Umbilical cord (tissue), 2 donors: Measurements from ENCODE around the gene ZNF329. TPM values are rescaled to one million over a fixed set of nuclear protein-coding genes. Genes with fewer than 3 reads are reported as not detected.
A peak's percentile ranks its signal among the peaks of the same experiment; 100 is the strongest.
"Not testable (repeated sequence)": the region's sequence is repeated elsewhere in the genome, so short reads cannot be mapped to it uniquely, and the experiment has no call there.

ENCODE experiments used
- DNase-seq: peaks from one replicate; pipeline ENCODE4 v3.0.0-alpha.2; 2015; ENCODE audit warnings: low spot score
- total RNA-seq: library from RNA; depleted of rRNA; stranded (reverse); fragments of >200 nt; gene quantifications from one replicate; pipeline ENCODE4 v1.2.3, GENCODE V29; 2014; ENCODE audit warnings: low replicate concordance; ENCODE audit not compliant: insufficient read depth

The ZNF329 gene
- 11.8 TPM for total RNA-seq

DNA sequence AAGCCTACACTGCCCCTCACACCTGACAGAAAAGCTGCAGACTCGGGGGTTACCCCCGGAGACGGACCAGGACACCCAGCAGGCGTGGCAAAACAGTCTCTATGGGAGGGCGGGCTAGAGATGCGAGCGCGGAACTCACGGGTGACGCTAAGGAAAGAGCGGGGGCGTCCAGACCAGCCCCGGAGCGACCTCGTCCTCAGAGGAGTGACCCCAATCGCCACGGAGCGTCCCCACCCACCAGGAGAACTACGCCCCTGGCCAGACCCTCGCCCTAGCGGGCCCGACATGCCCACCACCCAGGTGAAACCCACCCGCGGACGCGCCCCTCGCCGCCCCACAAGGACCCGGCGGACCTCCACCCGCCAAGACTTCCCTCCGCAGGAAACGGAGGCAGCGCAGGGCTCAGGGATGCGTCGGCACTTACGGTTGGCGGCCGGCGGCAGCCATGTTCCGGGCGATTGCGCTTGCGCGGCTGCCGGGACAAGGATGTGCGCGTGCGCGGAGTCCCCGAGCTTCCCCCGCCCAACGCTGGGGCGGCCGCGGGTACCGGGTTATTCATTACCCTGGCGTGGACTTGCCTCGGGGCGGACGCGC is at the start of gene ZNF329:
Gene ZNF329 (minus strand): TSS at position 462 of the 594 bp plus-strand sequence. CDS start 21,286 bp downstream, outside the sequence.
- DNase-seq: peak; percentile 89

DNA sequence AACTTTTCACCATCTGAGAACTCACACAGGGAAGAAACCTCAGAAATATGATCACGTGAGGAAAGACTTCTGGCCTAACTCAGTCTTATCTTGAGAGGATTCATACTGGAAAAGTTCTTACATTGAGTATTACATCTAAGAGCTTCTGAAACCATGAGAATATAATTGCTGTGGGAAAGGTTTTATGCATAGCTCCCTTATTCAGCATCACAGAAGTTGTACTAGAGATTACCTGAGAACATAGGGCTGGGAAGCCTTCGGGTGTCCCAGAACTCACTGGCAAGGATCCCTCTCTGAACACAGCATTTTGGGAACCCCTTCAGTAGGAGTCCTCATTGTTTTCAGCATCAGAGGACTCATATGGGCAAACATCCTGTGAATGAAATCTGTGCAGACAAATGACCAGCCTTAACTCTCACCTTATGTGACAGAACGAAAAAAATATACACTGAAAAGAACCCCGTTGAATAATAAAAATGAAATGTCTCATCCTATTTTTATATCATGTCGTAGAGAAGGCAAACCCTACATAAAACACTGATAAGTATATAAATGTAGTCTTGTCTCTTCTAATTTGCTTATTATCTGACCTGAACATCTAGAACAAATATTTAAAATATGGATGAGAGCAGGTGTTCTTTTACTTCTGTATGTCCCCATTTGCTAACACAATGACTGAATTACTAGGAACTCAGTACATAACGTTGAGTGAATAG is 46.5 kb upstream of the ZNF329 start:
- DNase-seq: no peak

DNA sequence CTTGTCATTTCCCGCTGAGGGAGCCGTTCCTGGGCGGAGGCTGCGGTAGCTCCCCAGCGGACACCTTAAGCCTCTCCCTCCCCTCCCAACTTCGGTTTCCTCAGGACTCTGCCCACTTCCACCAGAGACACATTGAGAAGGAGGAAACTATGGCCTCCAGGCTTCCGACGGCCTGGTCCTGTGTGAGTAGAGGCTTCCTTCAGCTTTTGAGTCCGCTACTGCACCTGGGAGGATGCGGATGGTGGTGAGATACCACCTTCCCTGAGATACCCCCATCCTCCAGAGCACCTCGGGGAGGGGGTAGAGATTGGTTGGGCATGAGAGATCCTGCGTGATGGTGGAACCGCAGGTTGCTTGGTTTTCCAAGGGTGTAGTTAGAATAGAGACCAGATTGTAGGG is 33.2 kb upstream of the ZNF329 start:
- no peak for DNase-seq

DNA sequence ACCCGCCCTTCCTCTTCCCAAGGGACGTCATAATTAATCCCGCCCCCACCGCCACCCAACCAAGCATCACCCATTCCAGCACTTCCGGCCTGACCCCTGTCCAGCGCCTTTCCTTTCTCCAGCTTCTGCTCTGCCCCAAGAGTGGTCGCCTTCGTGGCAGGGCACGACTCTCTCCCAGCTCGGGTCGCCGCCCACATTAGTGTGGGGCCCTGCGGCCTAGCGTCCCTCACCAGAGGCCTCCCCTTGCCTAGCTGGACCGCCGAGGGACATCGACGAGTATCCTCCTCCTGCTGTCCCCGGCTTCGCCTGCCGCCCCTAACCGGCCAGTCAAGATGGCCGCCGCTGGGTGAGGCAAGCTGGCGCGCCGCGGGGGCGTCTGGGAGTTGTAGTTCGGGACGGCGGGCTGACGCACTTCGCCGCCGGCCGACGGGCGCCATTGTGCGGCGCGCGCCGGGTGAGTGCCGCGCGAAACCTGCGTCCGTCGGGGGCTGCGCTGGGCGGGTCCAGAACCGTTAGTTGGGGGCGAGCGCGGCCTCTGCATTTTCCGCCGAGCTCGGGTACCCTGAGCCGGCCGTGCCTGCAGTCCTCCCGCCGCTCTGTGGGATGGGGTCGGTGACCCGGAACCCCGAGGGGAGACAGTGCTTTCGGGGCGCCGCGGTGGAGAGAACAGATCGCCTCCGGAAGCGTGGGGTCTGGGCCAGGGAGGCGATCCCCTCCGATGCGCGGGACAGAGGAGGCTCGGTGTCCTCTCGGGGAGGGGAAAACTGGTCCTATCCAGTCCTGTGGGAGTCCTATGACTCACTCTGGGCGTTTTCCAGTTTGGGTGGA is 32.6 kb upstream of the ZNF329 start, which contains the start of gene ZNF274:
Gene ZNF274 (plus strand): TSS at position 73 of the 828 bp plus-strand sequence. CDS start 905 bp downstream, outside the sequence.
- peak; percentile 89 for DNase-seq

DNA sequence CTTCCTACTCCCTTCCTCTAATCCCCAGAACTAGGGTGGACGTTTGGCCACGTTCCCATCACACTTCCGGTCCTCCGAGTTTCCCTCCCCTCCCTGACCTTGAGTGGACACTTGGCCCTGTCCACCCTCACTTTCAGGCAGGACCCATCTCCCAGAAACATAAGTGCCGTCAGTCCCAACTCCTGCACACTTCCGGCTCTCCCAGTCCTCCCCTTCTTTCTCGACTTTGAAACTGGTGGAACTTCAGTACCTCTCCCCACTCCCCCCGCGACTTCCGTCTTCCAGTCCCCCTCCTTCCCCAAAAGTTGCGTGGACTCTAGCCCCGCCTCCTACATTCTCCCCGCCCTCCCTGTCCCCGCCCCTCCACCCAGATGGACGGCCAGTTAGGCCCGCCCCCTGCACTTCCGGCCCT is 32.0 kb upstream of the ZNF329 start:
- no peak for DNase-seq

DNA sequence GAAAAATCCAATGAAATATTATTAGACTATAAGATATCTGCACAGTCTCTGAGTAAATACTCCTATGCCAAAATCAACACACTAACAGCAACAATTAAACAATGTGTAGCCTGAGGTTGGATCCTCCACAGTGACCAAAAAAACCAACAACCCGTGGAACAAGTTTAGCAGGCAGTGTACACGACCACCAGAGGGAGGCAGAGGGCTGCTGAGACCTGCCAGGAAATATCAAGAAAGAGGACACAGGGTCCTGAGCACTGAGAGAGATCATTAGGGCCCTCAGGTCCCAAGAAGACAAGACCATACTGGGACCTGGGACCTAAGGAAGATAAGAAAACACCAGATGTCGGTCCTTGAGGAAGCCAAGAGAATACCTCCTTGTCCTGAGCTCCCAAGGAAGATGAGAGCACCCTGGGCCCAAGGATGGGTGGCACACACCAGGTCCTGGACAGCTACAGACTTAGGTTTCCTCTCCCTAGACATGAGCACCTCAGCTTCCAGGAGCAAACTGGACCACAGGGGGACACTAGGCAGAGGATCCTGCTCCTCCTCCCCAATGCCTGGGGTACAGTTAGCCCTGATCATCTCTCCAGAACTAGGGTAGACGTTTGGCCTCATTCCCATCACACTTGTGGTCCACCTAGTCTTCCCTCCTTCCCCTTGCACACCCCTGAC is 31.4 kb upstream of the ZNF329 start:
- peak; percentile 15 for DNase-seq

DNA sequence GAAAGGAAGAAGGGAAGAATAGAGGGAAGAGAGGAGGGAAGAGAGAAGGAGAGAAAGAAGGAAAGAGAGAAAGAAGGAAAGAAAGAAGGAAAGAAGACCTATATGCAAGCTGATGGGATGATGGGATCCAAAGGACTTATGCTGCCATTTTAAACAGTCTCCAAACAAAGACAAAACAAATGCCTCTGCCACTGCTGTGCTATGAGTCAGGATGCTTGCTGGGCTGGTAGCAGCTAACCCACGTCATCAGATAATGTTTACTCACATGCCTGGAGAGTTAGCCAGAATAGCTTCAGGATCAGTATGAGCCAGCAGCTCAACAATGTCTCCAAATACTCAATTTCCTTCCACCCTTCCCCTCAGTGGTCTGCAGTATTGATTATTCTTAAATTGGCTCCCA is 20.3 kb upstream of the ZNF329 start:
- DNase-seq: no peak

DNA sequence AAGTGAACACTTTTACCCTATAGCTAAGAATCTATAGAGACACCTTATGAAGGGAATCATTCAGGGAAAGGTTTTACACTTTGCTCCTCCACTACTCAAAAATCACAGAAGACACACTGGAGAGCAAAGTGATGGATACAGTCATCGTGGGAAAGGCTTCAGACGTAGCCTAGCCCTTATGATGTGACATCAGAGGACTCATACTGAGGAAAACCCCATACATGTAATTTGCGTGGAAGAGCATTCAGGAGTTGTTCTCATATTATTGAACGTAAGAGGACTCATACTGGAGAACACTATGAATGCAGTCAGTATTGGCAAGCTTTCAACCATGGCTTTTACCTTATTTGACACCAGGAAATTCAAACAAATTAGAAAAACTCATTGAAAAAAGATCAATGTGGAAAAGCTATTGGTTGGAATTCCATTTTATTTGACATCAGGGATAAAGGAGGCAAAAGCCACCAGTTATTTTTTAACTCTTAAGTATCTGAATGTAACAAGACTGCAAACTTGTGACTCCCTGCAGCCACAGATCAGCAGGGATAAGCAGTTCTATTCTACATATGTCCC is 16.2 kb upstream of the ZNF329 start:
- no peak for DNase-seq

DNA sequence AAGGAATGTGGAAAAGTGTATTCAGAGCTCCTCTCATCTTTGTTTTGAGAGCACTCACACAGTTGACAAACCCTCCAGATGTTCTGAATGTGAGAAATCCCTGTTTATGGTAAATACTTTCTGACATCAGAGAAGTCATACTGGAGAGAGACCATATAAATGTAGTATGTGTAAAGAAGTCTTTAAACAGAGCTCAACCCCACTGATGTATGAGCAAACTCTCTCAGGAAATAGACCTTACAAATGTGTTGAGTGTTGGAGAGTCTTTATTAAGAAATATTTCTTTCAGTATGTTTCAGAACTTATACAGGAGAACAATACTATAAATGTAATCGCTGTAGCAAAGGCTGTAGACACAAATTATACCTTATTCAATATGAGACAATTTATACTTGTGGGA is 15.7 kb upstream of the ZNF329 start:
- no peak for DNase-seq

DNA sequence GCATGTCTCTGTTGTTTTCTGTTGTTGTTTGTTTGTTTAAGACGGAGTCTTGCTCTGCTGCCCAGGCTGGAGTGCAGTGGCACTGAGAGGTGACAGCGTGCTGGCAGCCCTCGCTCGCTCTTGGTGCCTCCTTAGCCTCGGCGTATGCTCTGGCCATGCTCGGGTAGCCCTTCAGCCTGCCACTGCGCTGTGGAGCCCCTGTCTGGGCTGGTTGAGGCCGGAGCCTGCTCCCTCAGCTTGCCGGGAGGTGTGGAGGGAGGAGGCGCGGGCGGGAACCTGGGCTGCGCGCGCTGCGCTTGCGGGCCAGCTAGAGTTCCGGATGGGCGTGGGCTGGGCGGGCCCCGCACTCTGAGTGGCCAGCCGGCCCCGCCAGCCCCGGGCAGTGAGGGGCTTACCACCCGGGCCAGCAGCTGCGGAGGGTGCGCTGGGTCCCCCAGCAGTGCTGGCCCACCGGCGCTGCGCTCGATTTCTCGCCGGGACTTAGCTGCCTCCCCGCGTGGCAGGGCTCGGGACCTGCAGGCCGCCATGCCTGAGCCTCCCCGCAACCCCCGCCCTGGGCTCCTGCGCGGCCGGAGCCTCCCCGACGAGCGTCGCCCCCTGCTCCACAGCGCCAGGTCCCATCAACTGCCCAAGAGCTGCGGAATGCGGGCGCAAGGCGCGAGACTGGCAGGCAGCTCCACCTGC is 6.6 kb upstream of the ZNF329 start:
- no peak for DNase-seq

DNA sequence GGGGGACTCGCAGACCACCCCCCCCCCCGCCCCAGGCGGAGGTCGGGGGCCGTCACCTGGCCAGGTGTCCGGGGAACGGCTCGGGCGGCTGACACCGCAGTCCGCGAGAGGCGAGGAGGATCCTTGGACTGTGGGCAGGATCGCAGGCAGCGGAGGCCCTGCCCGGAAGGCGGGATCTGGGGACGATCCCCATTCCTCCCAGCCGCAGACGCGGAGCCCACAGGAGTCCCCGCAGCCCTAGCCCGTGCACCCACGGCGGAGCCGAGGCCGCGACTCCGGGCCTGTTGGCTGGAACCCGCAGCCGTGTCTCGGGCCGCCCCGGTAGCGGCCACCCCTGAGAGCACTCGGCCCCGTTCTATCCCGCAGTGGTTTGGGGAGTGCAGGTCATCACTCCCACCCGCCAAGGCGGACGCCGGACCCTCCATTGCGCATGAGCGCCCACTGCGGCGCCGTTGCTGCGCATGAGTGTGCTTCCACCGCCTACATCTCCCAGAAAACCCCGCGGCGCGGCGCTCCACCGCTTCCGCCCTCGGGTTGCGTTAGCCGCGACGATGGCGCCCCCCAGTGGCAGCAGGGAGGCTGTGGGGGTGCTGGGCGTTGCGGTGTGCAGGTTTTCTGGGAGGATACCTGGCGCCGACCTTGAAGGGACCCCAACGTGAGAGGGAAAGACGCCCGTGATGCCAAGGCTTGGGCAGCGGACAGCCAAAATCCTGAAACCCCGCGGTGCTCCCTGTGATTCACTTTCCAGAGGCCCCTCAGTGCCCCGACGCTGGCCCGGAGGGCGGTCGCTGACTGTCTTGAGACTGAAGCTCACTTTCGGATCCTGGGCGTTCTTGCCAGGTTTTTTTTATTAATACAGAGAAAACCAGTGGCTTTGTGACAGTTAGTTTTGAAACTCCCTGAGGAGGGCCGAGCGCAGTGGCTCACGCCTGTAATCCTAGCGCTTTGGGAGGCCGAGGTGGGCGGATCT is 4.4 kb upstream of the ZNF329 start:
- DNase-seq: peak; percentile 97

DNA sequence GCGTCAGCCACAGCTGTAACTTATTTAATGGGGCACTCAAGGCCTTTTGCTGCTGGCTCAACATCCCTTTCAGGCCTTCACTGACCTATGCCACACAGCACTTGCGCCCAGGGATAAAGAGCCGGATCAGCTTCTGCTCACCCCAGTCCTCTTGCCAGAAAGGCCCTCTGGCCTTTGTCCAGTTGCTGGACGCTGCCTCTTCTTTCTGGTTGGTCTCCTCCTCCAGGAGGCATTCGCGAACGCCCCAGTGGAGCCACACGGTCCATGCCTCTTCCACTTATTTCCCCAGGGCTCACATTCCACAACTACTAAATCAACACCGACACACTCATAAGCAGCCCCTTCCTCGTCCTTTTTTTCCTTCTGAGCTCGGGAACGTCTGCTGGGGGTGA is 3.7 kb upstream of the ZNF329 start:
- DNase-seq: peak; percentile 62

DNA sequence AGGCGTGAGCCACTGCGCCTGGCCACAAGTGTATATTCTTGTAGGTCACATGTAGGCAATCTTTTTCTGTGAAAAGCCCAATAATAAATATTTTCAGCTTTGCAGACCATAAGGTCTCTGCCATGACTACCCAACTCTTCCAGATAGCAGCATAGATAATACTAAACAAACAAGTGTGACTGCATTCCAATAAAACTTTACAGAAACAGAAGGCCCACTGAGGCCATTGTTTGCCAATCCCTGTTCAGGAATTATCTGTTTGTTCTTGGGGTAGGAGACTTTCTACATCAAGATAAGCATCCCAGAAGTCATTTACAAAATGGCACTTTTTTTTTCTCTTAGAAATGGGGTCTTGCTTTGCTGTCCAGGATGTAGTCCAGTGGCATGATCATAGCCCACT is 2.8 kb upstream of the ZNF329 start:
- no peak for DNase-seq

DNA sequence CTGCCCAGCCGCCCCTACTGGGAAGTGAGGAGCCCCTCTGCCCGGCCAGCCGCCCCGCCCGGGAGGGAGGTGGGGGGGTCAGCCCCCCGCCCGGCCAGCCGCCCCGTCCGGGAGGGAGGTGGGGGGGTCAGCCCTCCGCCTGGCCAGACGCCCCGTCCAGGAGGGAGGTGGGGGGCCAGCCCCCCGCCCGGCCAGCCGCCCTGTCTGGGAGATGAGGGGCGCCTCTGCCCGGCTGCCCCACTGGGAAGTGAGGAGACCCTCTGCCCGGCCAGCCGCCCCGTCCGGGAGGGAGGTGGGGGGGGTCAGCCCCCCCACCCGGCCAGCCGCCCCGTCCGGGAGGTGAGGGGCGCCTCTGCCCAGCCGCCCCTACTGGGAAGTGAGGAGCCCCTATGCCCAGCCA is 3.1 kb downstream of the ZNF329 start:
- DNase-seq: not testable (repeated sequence)

DNA sequence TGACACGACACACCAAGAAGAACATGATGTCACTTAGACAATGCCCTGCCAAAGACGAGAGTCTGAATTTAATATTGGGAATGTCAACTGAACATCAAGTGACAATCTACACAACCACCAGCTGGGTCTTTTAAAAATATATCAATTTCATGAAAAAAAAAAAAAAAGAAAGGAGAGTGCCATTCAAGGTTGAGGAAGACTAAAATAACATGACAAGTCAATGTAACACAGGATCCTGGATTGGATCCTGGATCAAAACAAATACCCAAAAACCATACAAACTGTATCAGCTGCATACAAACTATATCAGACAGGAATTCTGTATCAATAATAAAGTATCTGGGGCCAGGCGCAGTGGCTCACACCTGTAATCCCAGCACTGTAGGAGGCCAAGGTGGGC is 4.7 kb downstream of the ZNF329 start:
- no peak for DNase-seq

DNA sequence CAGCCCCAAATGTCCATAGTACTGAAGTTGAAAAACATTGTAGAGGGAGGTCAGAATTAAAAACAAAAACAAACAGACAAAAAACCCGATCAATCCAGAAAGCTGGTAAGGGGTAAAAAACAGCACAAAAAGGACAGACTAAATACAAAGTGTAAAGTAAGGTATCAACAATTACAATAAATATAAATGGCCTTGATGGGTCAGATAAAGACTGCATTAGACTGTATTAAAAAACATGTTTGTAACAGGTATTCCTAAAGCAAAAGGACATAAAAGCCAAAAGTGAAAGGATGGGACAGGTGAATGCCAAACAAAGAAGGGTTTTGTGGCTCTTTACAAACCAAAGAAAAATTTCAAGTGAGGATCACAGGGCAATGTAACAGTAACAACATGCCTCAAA is 16.3 kb downstream of the ZNF329 start:
- no peak for DNase-seq

DNA sequence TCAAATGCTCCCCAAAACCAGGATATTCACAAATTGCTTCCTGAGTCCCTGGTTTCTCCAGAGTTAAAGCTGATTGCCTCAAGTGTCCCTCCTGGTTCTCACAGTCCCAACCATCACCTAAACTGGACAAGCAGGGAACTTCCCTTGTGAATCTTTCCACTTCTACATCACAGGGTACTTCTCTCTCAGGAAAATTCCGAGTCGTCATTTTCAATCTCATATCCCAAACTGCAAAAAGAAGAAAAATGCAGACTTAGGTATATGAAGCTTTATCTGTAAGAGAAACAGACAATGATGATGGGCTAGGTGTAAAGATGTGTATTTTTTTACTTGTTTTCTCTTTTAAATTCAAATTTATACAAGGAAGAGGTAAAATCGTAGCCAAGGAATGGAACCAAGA is 21.3 kb downstream of the ZNF329 start:
- no peak for DNase-seq

DNA sequence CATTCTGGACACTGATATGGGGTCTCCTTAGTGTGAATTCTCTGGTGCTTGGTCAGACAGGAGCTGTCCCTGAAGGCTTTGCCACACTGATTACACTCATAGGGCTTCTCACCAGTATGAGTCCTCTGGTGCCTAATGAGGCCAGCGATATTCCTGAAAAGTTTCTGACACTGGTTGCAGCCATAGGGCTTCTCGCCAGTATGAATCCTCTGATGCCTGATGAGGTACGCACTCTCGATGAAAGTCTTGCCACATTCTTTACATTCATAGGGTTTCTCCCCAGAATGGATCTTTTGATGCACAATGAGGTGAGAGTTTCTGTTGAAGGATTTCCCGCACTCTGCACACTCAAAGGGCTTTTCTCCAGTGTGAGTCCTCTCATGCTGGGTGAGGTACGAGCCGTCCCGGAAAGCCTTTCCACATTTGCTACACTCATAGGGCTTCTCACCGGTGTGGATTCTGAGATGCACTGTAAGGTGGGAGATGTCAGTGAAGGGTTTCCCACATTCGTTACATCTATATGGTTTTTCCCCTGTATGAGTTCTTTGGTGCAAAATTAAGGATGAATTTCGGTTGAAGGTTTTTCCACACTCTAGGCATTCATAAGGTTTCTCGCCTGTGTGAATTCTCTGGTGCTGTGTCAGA is 22.4 kb downstream of the ZNF329 start:
- no peak for DNase-seq

DNA sequence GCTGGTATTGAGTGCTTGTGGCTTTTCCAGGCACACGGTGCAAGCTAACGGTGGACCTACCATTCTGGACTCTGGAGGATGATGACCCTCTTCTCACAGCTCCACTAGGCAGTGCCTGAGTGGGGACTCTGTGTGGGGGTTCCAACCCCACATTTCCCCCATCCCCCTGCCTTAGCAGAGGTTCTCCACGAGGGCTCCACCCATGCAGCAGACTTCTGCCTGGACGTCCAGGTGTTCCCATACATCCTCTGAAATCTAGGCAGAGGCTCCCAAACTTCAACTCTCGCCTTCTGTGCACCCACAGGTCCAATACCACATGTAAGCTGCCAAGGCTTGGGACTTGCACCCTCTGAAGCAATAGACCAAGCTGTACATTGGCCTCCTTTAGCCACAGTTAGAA is 27.2 kb downstream of the ZNF329 start:
- DNase-seq: no peak
